GM12892 (cell line): ENCODE data around the gene HIVEP3.

Source experiments
- POLR2A ChIP-seq: IDR thresholded peaks from 2 replicates; pipeline ENCODE4 v1.6.1; 2011; ENCODE audit warnings: low read depth, low read length, control low read depth
- TAF1 ChIP-seq: IDR thresholded peaks from 2 replicates; pipeline ENCODE4 v1.6.1; 2011; ENCODE audit warnings: low read depth, mild to moderate bottlenecking, control low read depth, low read length, borderline replicate concordance

DNA sequence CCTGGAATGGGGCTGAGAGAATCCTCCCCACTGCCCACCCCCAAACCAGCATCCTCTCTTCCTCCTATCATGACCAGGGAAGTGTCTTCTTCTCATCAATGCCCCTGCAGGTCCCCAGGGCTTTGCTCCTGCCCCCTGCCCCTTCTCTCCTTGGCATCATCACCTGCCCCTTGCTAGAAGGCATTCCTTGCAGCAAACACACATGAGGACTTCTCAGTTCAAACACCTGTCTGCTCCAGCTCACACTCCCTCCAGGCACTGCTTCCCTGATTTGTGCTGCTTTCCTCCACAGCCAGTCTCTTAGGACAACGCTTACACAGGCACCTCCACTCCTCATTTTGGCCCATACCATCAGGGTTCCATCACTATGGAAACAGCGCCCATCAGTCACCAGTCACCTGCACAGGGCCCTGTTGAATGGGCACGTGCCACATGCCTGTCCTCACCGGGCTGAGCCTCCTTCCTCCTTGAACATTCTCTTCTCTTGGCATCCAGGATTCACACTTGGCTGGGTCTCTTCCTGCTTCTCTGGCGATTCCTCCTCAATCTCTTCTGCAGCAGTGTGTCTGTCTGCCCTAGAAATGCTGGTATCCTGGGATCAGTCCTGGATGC lies 352.3 kb downstream of the HIVEP3 start:
- TF ChIP-seq POLR2A = no peak
- TF ChIP-seq TAF1 = no peak
